B cell (primary cell): ENCODE data around the gene MAN1B1. TPM values are rescaled to one million over a fixed set of nuclear protein-coding genes. Genes with fewer than 3 reads are reported as not detected.

Experiments used
- ATAC-seq: fragments of 200-7000 bp; cut with Tn5 transposase; one replicate; pipeline ENCODE4 v1.10.0; 2021; ENCODE audit warnings: low read depth, mild to moderate bottlenecking, moderate number of reproducible peaks, moderate library complexity
- CTCF ChIA-PET: fragments of 350-600 bp; sonication (Branson Sonifier 250); formaldehyde crosslinking; loops from one replicate; lab custom pipeline; 2021; ENCODE audit warnings: antibody characterized with exemption, inconsistent platforms; lab: Charles Lee
- POLR2A ChIA-PET: fragments of 350-600 bp; sonication (Branson Sonifier 250); formaldehyde crosslinking; loops from one replicate; lab custom pipeline; 2021; ENCODE audit warnings: antibody characterized with exemption; lab: Charles Lee
- DNase-seq: peaks from one replicate; pipeline ENCODE4 v3.0.0; 2013
- H2AFZ ChIP-seq: 2 replicates; pipeline ENCODE4 v1.6.1; 2012; ENCODE audit warnings: mild to moderate bottlenecking, low read depth, low read length; ENCODE audit not compliant: insufficient read depth, poor library complexity, severe bottlenecking
- H3K27ac ChIP-seq, 2 donors: 1 replicate in 1 of 2; 2 replicates in 1 of 2; pipeline ENCODE4 v1.5.1; 2012 to 2013; ENCODE audit warnings: low read length in 2 of 2, mild to moderate bottlenecking in 2 of 2, moderate library complexity in 1 of 2
- H3K27me3 ChIP-seq, 4 experiments: fragments of 200-600 bp in 1 of 4; sonication (generic) in 1 of 4; replicated peaks in 1 of 4; 1 replicate in 2 of 4; 2 replicates in 2 of 4; pipeline versions ENCODE4 v1.6.1 to v1.7.0; 2013 to 2016; ENCODE audit warnings: low read length in 3 of 4, mild to moderate bottlenecking in 2 of 4, mixed read lengths in 1 of 4, moderate library complexity in 1 of 4; ENCODE audit not compliant: insufficient read depth in 4 of 4, control insufficient read depth in 3 of 4; ENCODE audit errors: control extremely low read depth in 1 of 4
- H3K36me3 ChIP-seq, 2 experiments: replicated peaks in 1 of 2; 1 replicate in 1 of 2; 2 replicates in 1 of 2; pipeline versions ENCODE4 v1.6.1 to v1.7.1; 2013; ENCODE audit warnings: low read length in 1 of 2; ENCODE audit not compliant: insufficient read depth in 2 of 2, control insufficient read depth in 1 of 2; ENCODE audit errors: control extremely low read depth in 1 of 2, extremely low read depth in 1 of 2
- H3K4me1 ChIP-seq, 2 donors: fragments of 200-600 bp in 1 of 2; sonication (generic) in 1 of 2; 1 replicate in 1 of 2; 2 replicates in 1 of 2; pipeline versions ENCODE4 v1.5.1 to v1.6.1; 2013 to 2017; ENCODE audit warnings: low read length in 2 of 2; ENCODE audit not compliant: control insufficient read depth in 2 of 2, insufficient read depth in 2 of 2
- H3K4me2 ChIP-seq: replicated peaks from 2 replicates; pipeline ENCODE3; 2012; ENCODE audit warnings: mild to moderate bottlenecking, low read depth, low read length; ENCODE audit not compliant: poor library complexity, severe bottlenecking
- H3K4me3 ChIP-seq, 5 experiments: fragments of 200-600 bp in 1 of 5; sonication (generic) in 1 of 5; 1 replicate in 3 of 5; 2 replicates in 2 of 5; pipeline versions ENCODE4 v1.5.1 to v1.7.0; 2011 to 2016; ENCODE audit warnings: low read length in 4 of 5, mild to moderate bottlenecking in 4 of 5, low read depth in 2 of 5, control low read depth in 1 of 5, moderate library complexity in 1 of 5; ENCODE audit not compliant: insufficient read depth in 1 of 5; ENCODE audit errors: control extremely low read depth in 1 of 5, extremely low read depth in 1 of 5
- H3K79me2 ChIP-seq: fragments of 200-600 bp; sonication (generic); one replicate; pipeline ENCODE4 v1.6.0; 2016; ENCODE audit warnings: low read length; ENCODE audit not compliant: control insufficient read depth, insufficient read depth
- H3K9ac ChIP-seq: fragments of 200-600 bp; sonication (generic); 2 replicates; pipeline ENCODE4 v1.6.1; 2017; ENCODE audit warnings: mild to moderate bottlenecking, low read length, moderate library complexity
- H3K9me3 ChIP-seq, 3 donors: one replicate each; pipeline versions ENCODE4 v1.6.1 to v1.7.1; 2013; ENCODE audit warnings: low read length in 2 of 3; ENCODE audit not compliant: control insufficient read depth in 2 of 3, insufficient read depth in 1 of 3; ENCODE audit errors: control extremely low read depth in 1 of 3
- H4K20me1 ChIP-seq: 2 replicates; pipeline ENCODE4 v1.6.0; 2012; ENCODE audit warnings: mild to moderate bottlenecking, low read length; ENCODE audit not compliant: insufficient read depth, control insufficient read depth, poor library complexity, severe bottlenecking
- H3K27ac Mint-ChIP-seq: one replicate; pipeline ENCODE4 v1.8.0; 2021; ENCODE audit warnings: mixed read lengths
- H3K27me3 Mint-ChIP-seq: one replicate; pipeline ENCODE4 v1.8.0; 2021; ENCODE audit warnings: mixed read lengths
- H3K4me1 Mint-ChIP-seq: one replicate; pipeline ENCODE4 v1.8.0; 2021; ENCODE audit warnings: mixed read lengths
- H3K4me3 Mint-ChIP-seq: one replicate; pipeline ENCODE4 v1.8.0; 2021; ENCODE audit warnings: mixed read lengths
- H3K9me3 Mint-ChIP-seq: one replicate; pipeline ENCODE4 v1.8.0; 2022; ENCODE audit warnings: mixed read lengths; ENCODE audit not compliant: insufficient read depth
- EZH2 ChIP-seq: IDR thresholded peaks from 2 replicates; pipeline ENCODE4 v1.6.1; 2012; ENCODE audit warnings: borderline replicate concordance, low read depth, mild to moderate bottlenecking, moderate library complexity, low read length; ENCODE audit not compliant: insufficient read depth, poor library complexity, severe bottlenecking
- WGBS: methylation state at CpG from one replicate; pipeline ENCODE4 v1.1.5; 2013; ENCODE audit warnings: missing lambda C conversion rate; ENCODE audit not compliant: insufficient coverage; 5-methylcytosine and 5-hydroxymethylcytosine counted together
- intact Hi-C: fragments of 100-400 bp; cut with micrococcal nuclease; formaldehyde crosslinking; loops from one replicate; pipeline ENCODE4 v1.10.0; 2022
- polyA plus RNA-seq: library from polyadenylated mRNA; depleted of rRNA; stranded (reverse); fragments of >200 nt; gene quantifications from 2 replicates; pipeline ENCODE4 v1.2.3, GENCODE V29; 2012
- total RNA-seq, 2 donors: library from RNA; stranded (reverse); fragments of 120-200 nt in 1 of 2; gene quantifications; 1 replicate in 1 of 2; 2 replicates in 1 of 2; pipeline versions ENCODE4 v1.2.3 to v1.2.4, GENCODE V29; 2013 to 2022
- TF ChIP-seq, protein P1 (sequence below): fragments of 200-600 bp; IDR thresholded peaks from one replicate; pipeline ENCODE4 v1.8.0; 2022; ENCODE audit warnings: antibody characterized with exemption, mild to moderate bottlenecking

Gene MAN1B1
- total and polyA plus RNA-seq, 2 donors (not counting 1 experiment from before 2014, with no cell fraction given), result 47.0 to 68.4 TPM

DNA sequence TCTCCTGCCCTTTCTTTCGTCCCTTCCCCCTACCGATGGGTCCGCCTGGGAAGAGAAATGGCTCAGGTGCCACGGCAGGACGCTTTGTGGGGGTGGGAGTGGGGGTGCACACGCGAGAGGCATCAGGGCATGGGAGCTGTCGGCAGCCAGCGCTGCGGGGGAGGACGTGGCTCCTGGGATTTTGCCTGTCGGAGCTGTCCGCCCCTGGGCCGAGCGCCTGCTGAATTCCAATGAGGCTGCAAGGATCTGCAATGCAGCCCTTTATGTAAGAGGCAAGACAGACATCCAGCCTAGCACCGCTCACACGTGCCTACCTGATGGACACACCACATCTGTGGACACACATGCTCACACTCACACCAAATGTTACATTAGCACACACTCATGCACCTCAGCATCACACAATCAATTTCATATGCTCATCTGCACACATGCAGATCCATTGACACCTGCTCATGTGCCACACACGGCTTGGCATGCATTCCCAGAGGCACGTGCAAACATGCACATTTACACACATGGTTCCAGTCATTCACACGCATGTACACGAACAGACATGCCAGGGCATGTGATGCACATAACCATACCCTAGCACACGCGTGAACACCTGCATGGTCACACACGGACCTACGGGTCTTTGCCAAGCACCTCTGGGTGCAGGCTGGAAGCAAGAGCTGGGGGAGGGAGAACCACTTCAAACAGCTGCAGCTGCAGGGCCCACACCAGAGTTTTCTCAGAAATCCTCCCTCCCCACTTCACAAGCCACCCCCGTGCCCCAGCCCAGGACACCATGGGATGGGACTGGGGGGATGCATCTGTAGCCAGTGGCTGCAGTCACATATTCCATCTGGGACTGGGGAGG is 53.6 kb downstream of the MAN1B1 start:
- no peak overlapping the region for H3K9ac ChIP-seq
- H3K79me2 ChIP-seq, result no peaks in the 10 kb centered on the region
- Mint-ChIP-seq H3K4me1 (no peaks in the 10 kb centered on the region), H3K27me3 (peaks cover 54% of the 10 kb centered on the region), H3K27ac (peak overlapping the region; percentile 42), H3K9me3 (no peaks in the 10 kb centered on the region), H3K4me3 (no peak overlapping the region)
- H2AFZ ChIP-seq, result no peak overlapping the region
- no peak for TF ChIP-seq EZH2
- TF ChIP-seq, protein P1, sequence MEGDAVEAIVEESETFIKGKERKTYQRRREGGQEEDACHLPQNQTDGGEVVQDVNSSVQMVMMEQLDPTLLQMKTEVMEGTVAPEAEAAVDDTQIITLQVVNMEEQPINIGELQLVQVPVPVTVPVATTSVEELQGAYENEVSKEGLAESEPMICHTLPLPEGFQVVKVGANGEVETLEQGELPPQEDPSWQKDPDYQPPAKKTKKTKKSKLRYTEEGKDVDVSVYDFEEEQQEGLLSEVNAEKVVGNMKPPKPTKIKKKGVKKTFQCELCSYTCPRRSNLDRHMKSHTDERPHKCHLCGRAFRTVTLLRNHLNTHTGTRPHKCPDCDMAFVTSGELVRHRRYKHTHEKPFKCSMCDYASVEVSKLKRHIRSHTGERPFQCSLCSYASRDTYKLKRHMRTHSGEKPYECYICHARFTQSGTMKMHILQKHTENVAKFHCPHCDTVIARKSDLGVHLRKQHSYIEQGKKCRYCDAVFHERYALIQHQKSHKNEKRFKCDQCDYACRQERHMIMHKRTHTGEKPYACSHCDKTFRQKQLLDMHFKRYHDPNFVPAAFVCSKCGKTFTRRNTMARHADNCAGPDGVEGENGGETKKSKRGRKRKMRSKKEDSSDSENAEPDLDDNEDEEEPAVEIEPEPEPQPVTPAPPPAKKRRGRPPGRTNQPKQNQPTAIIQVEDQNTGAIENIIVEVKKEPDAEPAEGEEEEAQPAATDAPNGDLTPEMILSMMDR, result no peak
- H3K36me3 ChIP-seq, result no peaks in the 10 kb centered on the region
- no peak for DNase-seq
- H3K27ac ChIP-seq, result no peak overlapping the region
- no peak overlapping the region for H3K4me2 ChIP-seq
- ChIA-PET POLR2A (no interaction called here), CTCF (interaction anchor here (1.0 to 1.7 kb wide), 2 partner anchors 11 to 94 kb away, joined by 3 to 5 read pairs; partner anchors contain the start of gene NPDC1)
- peaks cover 11 to 14% of the 10 kb centered on the region in 2 donors for H3K4me1 ChIP-seq
- peaks cover 0 to 33% (median 0%) of the 10 kb centered on the region in 3 donors for H3K9me3 ChIP-seq
- peaks cover 0 to 81% (median 36%) of the 10 kb centered on the region in 4 experiments for H3K27me3 ChIP-seq
- WGBS, result 65% methylated on average over 21 of the region's 26 CpGs
- H3K4me3 ChIP-seq, result no peak overlapping the region
- ATAC-seq, result no peak
- H4K20me1 ChIP-seq, result no peaks in the 10 kb centered on the region
- intact Hi-C loops, result no loop called here
